Measurements from ENCODE around the gene MRPL40. TPM values are rescaled to one million over a fixed set of nuclear protein-coding genes. Genes with fewer than 3 reads are reported as not detected.

The MRPL40 gene
- total and polyA plus RNA-seq, 2 donors (not counting 1 experiment from before 2014, with no cell fraction given): 12.5 to 21.9 TPM

- H3K36me3 ChIP-seq (replicated peaks in 1 of 2; ENCODE audit: control extremely low read depth in 1 of 2, control insufficient read depth in 1 of 2, extremely low read depth in 1 of 2, insufficient read depth in 2 of 2, low read length in 1 of 2): peaks cover 0 to 78% of the 10 kb centered on the region in 2 experiments
- no peaks in the 10 kb centered on the region for H3K9me3 ChIP-seq (ENCODE audit: control extremely low read depth in 1 of 3, control insufficient read depth in 2 of 3, insufficient read depth in 1 of 3, low read length in 2 of 3)
- no peak overlapping the region for H3K27ac Mint-ChIP-seq
- no peak overlapping the region for H3K9ac ChIP-seq (ENCODE audit: low read length)
- no peaks in the 10 kb centered on the region for H3K27me3 ChIP-seq (replicated peaks in 1 of 4; ENCODE audit: control extremely low read depth in 1 of 4, control insufficient read depth in 3 of 4, insufficient read depth in 4 of 4, low read length in 3 of 4)
- no peak overlapping the region for H3K4me3 ChIP-seq (ENCODE audit: control extremely low read depth in 1 of 5, extremely low read depth in 1 of 5, insufficient read depth in 1 of 5, low read depth in 2 of 5, low read length in 4 of 5)
- ChIA-PET CTCF (interaction anchor here (0.7 kb wide), 1 partner anchor 32 kb away, joined by 3 read pairs; no protein-coding TSS in a partner anchor), POLR2A (no interaction called here)
- intact Hi-C loops (cut with micrococcal nuclease): no loop called here
- ATAC-seq (ENCODE audit: low read depth) (no peak), DNase-seq (no peak)
- no peak overlapping the region for H3K4me3 Mint-ChIP-seq
- no peak overlapping the region for H3K4me2 ChIP-seq (replicated peaks; ENCODE audit: low read depth, low read length, poor library complexity, severe bottlenecking)
- 98% methylated on average over 4 of the region's 5 CpGs for WGBS (ENCODE audit: insufficient coverage)
- no peaks in the 10 kb centered on the region for H3K4me1 ChIP-seq (ENCODE audit: control insufficient read depth in 2 of 2, insufficient read depth in 2 of 2, low read length in 2 of 2)
- TF ChIP-seq CTCF (IDR thresholded peaks at IDR 0.05) (no peak), EZH2 (IDR thresholded peaks at IDR 0.05; ENCODE audit: borderline replicate concordance, insufficient read depth, low read depth, low read length, poor library complexity, severe bottlenecking) (no peak)
- no peaks in the 10 kb centered on the region for H3K9me3 Mint-ChIP-seq (ENCODE audit: insufficient read depth)
- no peaks in the 10 kb centered on the region for H4K20me1 ChIP-seq (ENCODE audit: control insufficient read depth, insufficient read depth, low read length, poor library complexity, severe bottlenecking)
- H3K27me3 Mint-ChIP-seq: no peaks in the 10 kb centered on the region
- H2AFZ ChIP-seq (ENCODE audit: insufficient read depth, low read depth, low read length, poor library complexity, severe bottlenecking): no peak overlapping the region
- no peaks in the 10 kb centered on the region for H3K4me1 Mint-ChIP-seq
- no peak overlapping the region for H3K27ac ChIP-seq (ENCODE audit: low read length in 2 of 2)
- no peaks in the 10 kb centered on the region for H3K79me2 ChIP-seq (ENCODE audit: control insufficient read depth, insufficient read depth, low read length)
Measured at GRCh38 chr22:19393704-19394103, 38.6 kb upstream of the MRPL40 start.

GRCh38 chr22:19394274-19395050, 37.9 kb upstream of the MRPL40 start:
- Histone ChIP-seq H3K36me3 (replicated peaks in 1 of 2; ENCODE audit: control extremely low read depth in 1 of 2, control insufficient read depth in 1 of 2, extremely low read depth in 1 of 2, insufficient read depth in 2 of 2, low read length in 1 of 2) (peaks cover 0 to 76% of the 10 kb centered on the region in 2 experiments), H3K4me3 (ENCODE audit: control extremely low read depth in 1 of 5, extremely low read depth in 1 of 5, insufficient read depth in 1 of 5, low read depth in 2 of 5, low read length in 4 of 5) (no peak overlapping the region), H3K4me2 (replicated peaks; ENCODE audit: low read depth, low read length, poor library complexity, severe bottlenecking) (no peak overlapping the region), H4K20me1 (ENCODE audit: control insufficient read depth, insufficient read depth, low read length, poor library complexity, severe bottlenecking) (no peaks in the 10 kb centered on the region), H3K9ac (ENCODE audit: low read length) (no peak overlapping the region), H2AFZ (ENCODE audit: insufficient read depth, low read depth, low read length, poor library complexity, severe bottlenecking) (no peak overlapping the region), H3K27me3 (replicated peaks in 1 of 4; ENCODE audit: control extremely low read depth in 1 of 4, control insufficient read depth in 3 of 4, insufficient read depth in 4 of 4, low read length in 3 of 4) (no peaks in the 10 kb centered on the region), H3K4me1 (ENCODE audit: control insufficient read depth in 2 of 2, insufficient read depth in 2 of 2, low read length in 2 of 2) (no peaks in the 10 kb centered on the region), H3K79me2 (ENCODE audit: control insufficient read depth, insufficient read depth, low read length) (no peaks in the 10 kb centered on the region), H3K27ac (ENCODE audit: low read length in 2 of 2) (no peak overlapping the region), H3K9me3 (ENCODE audit: control extremely low read depth in 1 of 3, control insufficient read depth in 2 of 3, insufficient read depth in 1 of 3, low read length in 2 of 3) (no peaks in the 10 kb centered on the region)
- H3K27me3 Mint-ChIP-seq: no peaks in the 10 kb centered on the region
- no peak for ATAC-seq (ENCODE audit: low read depth)
- no peak overlapping the region for H3K4me3 Mint-ChIP-seq
- CTCF ChIA-PET: interaction anchor here (1.1 kb wide), 1 partner anchor 96 kb away, joined by 3 read pairs; no protein-coding TSS in a partner anchor
- no peak overlapping the region for H3K27ac Mint-ChIP-seq
- intact Hi-C loops (cut with micrococcal nuclease): no loop called here
- TF ChIP-seq CTCF (IDR thresholded peaks at IDR 0.05) (no peak), EZH2 (IDR thresholded peaks at IDR 0.05; ENCODE audit: borderline replicate concordance, insufficient read depth, low read depth, low read length, poor library complexity, severe bottlenecking) (no peak)
- no peaks in the 10 kb centered on the region for H3K9me3 Mint-ChIP-seq (ENCODE audit: insufficient read depth)
- POLR2A ChIA-PET: no interaction called here
- no peaks in the 10 kb centered on the region for H3K4me1 Mint-ChIP-seq
- DNase-seq: no peak
- 100% methylated on average over 6 of the region's 8 CpGs for WGBS (ENCODE audit: insufficient coverage)
